ENCODE results near the gene RDH16. TPM values are rescaled to one million over a fixed set of nuclear protein-coding genes. Genes with fewer than 3 reads are reported as not detected.

Gene RDH16
- polyA plus RNA-seq, 3 donors = 0.47 TPM; not detected in 2

DNA sequence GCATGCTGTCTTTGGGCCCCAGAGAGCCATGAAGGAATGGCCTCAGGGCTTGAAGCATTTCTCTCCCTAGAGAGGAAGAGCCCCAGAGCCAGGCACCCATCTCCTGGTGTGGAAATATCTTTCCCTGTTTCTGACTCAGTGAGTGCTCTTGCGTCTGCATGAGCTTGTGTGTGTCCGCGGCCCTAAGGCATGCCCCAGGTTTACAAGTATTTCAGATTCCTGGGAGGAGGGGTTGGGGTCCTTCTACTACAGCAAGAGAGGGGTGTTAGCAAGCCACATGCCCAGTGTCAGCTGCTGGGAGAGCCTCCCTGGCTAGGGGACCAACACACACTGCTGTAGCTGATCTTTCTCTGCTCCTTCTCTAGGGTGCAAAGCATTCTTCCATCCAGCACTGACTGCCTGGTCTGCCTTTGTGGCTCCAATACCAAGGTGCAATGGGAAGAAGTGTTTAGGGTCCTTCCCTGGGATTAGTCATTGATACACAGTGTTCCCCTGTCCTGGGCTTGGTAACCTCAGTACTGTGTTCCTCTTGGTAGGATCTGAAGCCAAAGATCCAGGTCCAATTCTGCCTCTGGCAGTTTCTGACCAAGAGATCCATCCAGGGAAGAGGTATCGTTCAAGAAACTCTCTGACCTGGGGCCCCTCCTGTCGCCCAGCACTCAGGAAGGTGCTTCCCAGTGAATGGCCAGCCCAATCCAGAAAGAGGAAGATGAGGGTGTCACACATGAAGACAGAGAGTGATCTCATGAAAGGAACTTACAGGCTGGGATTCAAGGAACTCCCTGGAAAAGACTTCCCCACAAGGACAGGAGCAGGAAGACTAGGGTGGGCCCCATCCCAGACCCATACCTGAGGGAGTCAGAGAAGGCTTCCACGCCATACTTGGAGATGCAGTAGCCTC lies 3.1 kb downstream of the RDH16 start:
- Histone ChIP-seq H3K4me1 (ENCODE audit: control insufficient read depth in 1 of 2, insufficient read depth in 2 of 2, low read length in 2 of 2) (no peaks in the 10 kb centered on the region), H3K27ac (ENCODE audit: low read depth in 1 of 2, low read length in 2 of 2) (no peak overlapping the region), H3K79me2 (ENCODE audit: insufficient read depth, low read length) (no peaks in the 10 kb centered on the region), H3K27me3 (ENCODE audit: control insufficient read depth in 2 of 2, insufficient read depth in 2 of 2, low read length in 2 of 2) (no peaks in the 10 kb centered on the region), H3K9ac (ENCODE audit: insufficient read depth, low read length, poor library complexity, severe bottlenecking) (no peak overlapping the region), H3K9me3 (replicated peaks in 1 of 2; ENCODE audit: control insufficient read depth in 1 of 2, insufficient read depth in 1 of 2, low read length in 2 of 2) (peaks cover 10 to 13% of the 10 kb centered on the region in 2 donors), H2AFZ (ENCODE audit: insufficient read depth, low read depth, low read length, poor library complexity, severe bottlenecking) (no peak overlapping the region), H3K4me3 (replicated peaks in 1 of 3; ENCODE audit: low read depth in 2 of 3, low read length in 3 of 3) (no peak overlapping the region), H3K4me2 (replicated peaks; ENCODE audit: extremely low read depth, low read length, poor library complexity, severe bottlenecking) (no peak overlapping the region), H3K36me3 (replicated peaks in 1 of 2; ENCODE audit: control insufficient read depth in 1 of 2, insufficient read depth in 2 of 2, low read length in 2 of 2) (no peaks in the 10 kb centered on the region), H4K20me1 (ENCODE audit: insufficient read depth, low read length) (no peaks in the 10 kb centered on the region)
- peaks cover 4 to 7% (median 6%) of the 10 kb centered on the region in 3 donors for H3K27me3 Mint-ChIP-seq (ENCODE audit: low read depth in 3 of 3)
- no peak for DNase-seq
- no peak for TF ChIP-seq CTCF (IDR thresholded peaks at IDR 0.05)
- no peak overlapping the region for H3K4me3 Mint-ChIP-seq
- no peaks in the 10 kb centered on the region for H3K36me3 Mint-ChIP-seq
- H3K9me3 Mint-ChIP-seq = peaks cover 6 to 21% (median 16%) of the 10 kb centered on the region in 7 donors
- WGBS (ENCODE audit: insufficient coverage) = 98% methylated on average over 5 of the region's 6 CpGs
- intact Hi-C loops (cut with micrococcal nuclease) = no loop called here
- H3K4me1 Mint-ChIP-seq = peaks cover 7% of the 10 kb centered on the region
- H3K27ac Mint-ChIP-seq = no peak overlapping the region

DNA sequence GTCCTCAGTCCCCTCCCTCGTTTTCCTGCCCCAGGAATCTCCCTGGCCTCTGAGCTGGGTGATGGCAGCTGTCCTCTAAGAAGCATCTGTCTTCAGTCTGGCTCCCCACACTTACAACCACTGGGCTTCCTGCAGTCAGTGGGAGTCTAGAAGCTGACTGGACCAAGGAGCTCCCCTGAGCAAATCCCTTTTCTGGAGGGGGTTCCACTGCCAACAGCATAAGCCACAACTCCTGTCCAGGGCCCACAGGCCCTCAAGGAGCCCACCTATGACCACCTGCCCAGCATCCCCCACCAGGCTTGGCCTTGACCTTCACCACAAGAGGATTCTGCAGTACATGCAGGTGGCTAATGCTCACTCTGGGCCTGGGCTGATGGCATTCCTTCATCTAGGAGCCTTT lies 4.1 kb downstream of the RDH16 start:
- Histone ChIP-seq H3K4me1 (ENCODE audit: control insufficient read depth in 1 of 2, insufficient read depth in 2 of 2, low read length in 2 of 2) (no peaks in the 10 kb centered on the region), H4K20me1 (ENCODE audit: insufficient read depth, low read length) (no peaks in the 10 kb centered on the region), H3K79me2 (ENCODE audit: insufficient read depth, low read length) (no peaks in the 10 kb centered on the region), H3K4me2 (replicated peaks; ENCODE audit: extremely low read depth, low read length, poor library complexity, severe bottlenecking) (no peak overlapping the region), H3K27me3 (ENCODE audit: control insufficient read depth in 2 of 2, insufficient read depth in 2 of 2, low read length in 2 of 2) (no peaks in the 10 kb centered on the region), H3K4me3 (replicated peaks in 1 of 3; ENCODE audit: low read depth in 2 of 3, low read length in 3 of 3) (no peak overlapping the region), H3K9ac (ENCODE audit: insufficient read depth, low read length, poor library complexity, severe bottlenecking) (no peak overlapping the region), H3K27ac (ENCODE audit: low read depth in 1 of 2, low read length in 2 of 2) (no peak overlapping the region), H3K9me3 (replicated peaks in 1 of 2; ENCODE audit: control insufficient read depth in 1 of 2, insufficient read depth in 1 of 2, low read length in 2 of 2) (peaks cover 6% of the 10 kb centered on the region in 2 donors), H2AFZ (ENCODE audit: insufficient read depth, low read depth, low read length, poor library complexity, severe bottlenecking) (no peak overlapping the region), H3K36me3 (replicated peaks in 1 of 2; ENCODE audit: control insufficient read depth in 1 of 2, insufficient read depth in 2 of 2, low read length in 2 of 2) (no peaks in the 10 kb centered on the region)
- H3K27ac Mint-ChIP-seq = no peak overlapping the region
- peaks cover 7% of the 10 kb centered on the region for H3K4me1 Mint-ChIP-seq
- intact Hi-C loops (cut with micrococcal nuclease) = no loop called here
- H3K9me3 Mint-ChIP-seq = peaks cover 3 to 13% (median 6%) of the 10 kb centered on the region in 7 donors
- no peak for TF ChIP-seq CTCF (IDR thresholded peaks at IDR 0.05)
- H3K4me3 Mint-ChIP-seq = no peak overlapping the region
- H3K36me3 Mint-ChIP-seq = no peaks in the 10 kb centered on the region
- DNase-seq = no peak
- WGBS (ENCODE audit: insufficient coverage) = 67% methylated on average over 1 of the region's 1 CpG
- peaks cover 4 to 6% (median 5%) of the 10 kb centered on the region in 3 donors for H3K27me3 Mint-ChIP-seq (ENCODE audit: low read depth in 3 of 3)

Measured in CD14-positive monocyte (primary cell).